HG03575 (cell line): ENCODE data around the gene CGB3.
A peak's percentile ranks its signal among the peaks of the same experiment; 100 is the strongest.
"Not testable (repeated sequence)": the region's sequence is repeated elsewhere in the genome, so short reads cannot be mapped to it uniquely, and the experiment has no call there.

Experiments
- ATAC-seq: cut with Tn5 transposase; IDR thresholded peaks from one replicate; pipeline ENCODE4 v1.9.1; 2021; ENCODE audit not compliant: unreplicated experiment, insufficient number of reproducible peaks, low FRiP score; ENCODE audit errors: extremely low read depth

The CGB3 gene

DNA sequence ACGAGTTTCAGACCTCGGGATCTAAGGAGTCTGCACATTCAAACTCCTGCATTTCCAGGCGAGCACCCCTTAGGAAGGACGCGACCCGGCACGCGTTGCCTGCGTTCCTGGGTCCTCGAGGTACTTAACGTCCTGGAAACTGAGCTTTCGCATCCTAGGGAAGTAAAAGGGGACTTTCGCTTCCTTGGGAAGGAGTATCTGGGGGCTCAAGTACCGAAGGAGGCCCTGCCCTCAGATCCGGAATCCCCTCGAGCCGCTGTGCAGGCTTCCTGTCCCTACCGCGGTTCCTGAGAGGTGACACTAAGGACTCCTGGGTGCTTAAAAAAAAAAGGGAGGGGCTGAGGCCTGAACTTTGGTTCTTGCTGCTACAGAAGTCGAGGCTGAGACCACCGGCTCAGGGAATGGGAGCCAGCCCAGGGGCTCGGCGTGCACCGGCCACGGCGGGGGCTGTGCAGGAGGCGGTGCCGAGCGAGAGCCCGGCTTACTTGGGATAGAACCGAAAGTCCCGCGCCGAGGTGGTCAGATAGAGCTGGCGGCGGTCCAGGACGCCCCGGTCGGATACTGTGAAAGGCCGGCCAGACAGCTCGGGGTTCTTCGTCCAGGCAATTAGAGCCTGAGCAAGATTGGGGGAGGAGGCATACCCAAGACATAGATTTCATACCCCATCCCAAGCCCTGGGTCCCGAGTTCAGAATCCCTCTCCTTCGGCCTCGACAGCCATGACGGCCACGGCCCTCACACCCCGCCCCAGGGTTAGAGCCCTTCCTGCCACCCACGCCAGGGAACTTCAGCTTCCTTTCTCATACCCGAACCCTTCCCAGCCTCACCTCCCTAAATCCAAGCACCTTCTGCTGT, 5.5 kb downstream of the CGB3 start:
- not testable (repeated sequence) for ATAC-seq

DNA sequence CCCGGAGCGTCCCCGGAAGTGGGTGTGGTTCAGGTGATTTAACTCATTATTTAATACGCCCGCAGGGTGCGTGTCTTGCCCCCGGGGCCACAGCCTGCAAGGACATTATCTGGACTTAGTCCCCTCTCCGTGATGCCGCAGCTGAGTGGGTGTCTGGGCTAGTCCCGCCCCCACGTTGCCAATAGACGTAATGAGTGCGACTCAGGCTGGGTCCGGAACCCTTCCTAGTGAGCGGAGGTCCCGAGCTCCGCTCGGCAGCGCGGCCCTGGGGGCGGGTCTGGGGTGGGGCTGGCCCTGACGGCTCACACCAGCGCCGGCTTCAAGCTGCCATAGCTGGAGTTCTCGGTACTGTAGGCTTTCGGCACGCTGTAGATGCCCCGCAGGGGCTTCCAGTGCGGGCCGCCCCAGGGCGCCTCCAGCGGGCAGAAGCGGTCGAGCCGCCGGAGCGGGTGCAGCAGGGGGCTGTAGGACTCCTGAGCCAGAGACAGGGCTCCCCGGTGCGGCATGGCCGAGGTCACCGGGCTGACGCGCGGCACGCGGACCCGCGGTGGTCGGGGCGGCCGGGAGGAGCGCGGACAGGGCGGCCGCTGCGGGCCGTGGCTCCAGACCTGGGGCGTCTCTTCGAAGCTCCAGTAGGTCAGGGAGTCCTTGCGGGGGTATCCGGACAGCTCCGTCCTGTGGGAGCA, 6.3 kb downstream of the CGB3 start:
- ATAC-seq = no peak

DNA sequence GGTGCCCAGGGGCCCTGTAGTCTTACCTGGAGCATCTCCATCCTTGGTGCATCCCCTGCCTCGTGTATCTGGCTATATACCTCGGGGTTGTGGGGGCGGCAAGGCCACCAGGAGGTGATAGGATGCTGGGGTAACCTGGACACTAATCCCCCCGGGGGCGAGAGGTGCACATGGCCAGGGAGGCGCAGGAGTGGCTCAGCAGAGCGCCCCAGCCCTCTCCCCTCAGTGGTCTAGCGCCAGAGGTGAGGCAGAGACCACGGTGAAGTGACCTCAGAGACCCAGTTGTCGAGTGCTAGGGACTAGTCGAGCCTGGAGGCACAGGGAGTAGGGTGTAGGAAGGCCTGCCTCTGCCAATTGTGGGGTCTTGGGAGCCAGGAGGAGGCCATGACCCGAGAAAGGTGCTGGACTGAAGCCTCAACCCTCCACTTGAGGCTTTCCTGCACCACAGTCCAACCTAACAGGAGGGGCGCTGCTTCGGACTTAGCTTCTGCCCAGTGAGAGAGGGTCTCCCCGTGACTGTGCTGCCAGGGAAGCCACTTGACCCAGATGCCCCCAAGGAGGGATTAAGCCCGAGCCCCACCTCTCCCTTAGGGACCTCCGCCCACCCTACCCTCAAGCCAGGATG, 7.0 kb downstream of the CGB3 start, which contains the start of gene LHB:
LHB (minus strand) TSS at position 51 of the 625 bp plus-strand sequence; CDS start at position 41, 10 bp downstream.
- no peak for ATAC-seq

DNA sequence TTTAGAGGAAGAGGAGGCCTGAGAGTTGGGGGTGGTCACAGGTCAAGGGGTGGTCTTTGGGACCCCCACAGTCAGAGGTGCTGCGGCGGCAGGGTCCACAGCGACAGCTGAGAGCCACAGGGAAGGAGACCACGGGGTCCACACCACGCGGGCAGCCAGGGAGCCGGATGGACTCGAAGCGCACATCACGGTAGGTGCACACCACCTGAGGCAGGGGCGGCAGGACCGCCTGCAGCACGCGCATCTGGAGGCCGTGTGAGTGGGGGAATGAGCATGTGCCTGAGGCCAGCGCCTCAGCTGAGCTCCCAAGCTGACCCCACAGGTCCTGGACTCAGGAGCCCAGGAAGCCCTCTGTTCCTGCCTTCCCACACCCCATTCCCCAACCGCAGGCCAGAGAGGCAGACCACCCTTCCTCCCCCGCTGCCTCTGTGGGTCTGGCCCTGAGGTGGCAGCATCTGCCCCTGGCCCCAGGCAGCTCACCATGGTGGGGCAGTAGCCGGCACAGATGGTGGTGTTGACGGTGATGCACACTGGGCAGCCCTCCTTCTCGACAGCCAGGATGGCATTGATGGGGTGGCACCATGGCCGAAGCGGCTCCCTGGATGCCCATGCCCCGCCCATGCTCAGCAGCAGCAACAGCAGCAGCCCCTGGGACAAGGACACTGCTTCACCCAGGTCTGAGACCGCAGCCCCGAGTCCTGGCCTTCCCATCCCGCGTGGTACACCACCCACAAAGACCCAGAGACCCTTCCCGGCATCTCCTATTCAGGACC, 7.9 kb downstream of the CGB3 start:
- no peak for ATAC-seq

DNA sequence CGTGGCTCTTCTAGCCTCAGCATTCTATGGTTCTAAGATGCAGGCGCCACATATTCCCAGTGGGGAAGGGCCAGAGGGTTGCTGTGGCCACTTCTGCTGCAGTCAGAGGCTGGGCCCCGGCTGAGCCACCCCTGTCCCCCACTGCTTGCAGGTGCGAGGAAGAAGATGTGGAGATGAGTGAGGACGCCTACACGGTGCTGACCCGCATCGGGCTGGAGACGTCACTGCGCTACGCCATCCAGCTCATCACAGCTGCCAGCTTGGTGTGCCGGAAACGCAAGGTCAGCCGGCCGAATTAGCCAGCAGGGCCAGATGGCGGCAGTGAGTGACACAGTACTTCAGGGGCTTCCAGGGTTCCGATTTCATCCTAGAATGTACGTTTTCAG, 9.3 kb downstream of the CGB3 start:
- no peak for ATAC-seq

DNA sequence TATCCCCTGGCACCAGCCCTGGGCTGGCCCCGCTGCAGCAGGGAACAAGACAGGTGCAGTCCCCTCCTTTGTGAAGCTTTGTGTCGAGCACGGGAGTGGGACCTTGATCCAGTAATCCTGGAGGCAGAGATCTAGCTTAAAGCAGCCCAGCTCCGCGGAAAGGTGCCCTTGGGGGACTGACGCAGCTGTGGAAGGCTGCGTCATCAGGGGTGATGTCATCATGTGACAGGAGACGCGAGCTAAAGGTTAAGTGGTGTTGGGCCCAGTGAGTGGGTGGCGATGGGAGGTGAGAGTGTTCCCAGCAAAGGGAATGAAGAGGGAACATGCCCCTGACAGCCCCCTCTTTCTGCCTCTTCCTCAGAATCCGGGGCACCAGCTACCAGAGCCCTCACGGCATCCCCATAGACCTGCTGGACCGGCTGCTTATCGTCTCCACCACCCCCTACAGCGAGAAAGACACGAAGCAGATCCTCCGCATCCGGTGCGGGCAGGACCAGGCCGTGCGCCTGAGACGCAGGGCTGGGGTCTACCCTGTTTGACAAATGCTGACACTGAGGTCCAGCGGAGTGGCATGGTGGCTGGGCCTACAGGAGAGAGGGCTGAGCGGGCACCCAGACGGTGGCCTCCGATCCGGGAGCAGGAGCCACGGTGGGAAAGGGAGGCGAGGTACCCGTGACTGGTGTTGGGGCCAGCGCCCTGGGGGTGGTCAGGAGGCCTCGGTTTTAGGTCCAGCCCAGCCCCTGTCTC, 9.8 kb downstream of the CGB3 start:
- ATAC-seq = no peak

DNA sequence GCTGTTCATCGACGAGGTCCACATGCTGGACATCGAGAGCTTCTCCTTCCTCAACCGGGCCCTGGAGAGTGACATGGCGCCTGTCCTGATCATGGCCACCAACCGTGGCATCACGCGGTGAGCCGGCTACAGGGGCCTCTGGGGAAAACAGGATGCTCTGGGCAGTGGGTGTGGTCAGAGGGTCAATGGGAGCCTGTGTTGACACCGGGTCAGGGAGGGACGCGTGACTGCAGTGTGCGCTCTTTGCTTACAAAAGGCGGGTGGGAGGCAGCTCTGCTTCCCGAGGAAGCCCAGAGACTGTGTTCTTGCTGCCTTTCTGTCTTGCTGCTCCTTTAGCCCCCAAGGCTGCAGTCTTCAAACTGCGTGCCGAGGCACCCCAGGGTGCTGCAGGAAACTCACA, 12.9 kb downstream of the CGB3 start:
- no peak for ATAC-seq

DNA sequence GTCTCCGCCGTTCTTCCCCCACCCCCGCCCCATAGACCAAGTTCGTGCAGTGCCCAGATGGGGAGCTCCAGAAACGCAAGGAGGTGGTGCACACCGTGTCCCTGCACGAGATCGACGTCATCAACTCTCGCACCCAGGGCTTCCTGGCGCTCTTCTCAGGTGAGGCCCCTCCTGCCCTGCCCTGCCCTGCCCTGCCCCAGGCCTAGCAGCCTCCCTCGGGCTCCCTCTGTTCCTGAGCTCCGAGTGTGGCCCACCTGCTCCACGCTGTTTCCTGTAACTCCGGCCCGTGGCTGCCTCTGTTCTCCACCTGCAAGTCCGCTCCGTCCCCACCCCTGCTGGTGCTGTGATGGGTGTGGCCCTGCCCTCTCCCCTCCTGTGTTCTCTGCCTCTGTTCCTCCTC, 13.7 kb downstream of the CGB3 start:
- no peak for ATAC-seq

DNA sequence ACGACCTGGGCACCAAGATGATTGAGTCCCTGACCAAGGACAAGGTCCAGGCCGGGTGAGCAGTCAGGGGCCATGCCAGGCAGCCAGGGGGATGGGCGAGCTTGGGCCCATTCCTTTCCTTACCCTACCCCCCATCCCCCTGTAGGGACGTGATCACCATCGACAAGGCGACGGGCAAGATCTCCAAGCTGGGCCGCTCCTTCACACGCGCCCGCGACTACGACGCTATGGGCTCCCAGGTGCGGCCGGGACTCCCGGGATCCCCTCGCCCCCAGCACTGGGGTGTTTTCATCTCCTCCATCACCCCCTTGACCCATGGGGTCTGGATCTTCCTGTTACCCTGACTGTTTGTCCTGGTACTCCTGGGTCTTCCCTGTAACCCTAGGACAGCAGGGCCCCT, 14.3 kb downstream of the CGB3 start:
- ATAC-seq = no peak

DNA sequence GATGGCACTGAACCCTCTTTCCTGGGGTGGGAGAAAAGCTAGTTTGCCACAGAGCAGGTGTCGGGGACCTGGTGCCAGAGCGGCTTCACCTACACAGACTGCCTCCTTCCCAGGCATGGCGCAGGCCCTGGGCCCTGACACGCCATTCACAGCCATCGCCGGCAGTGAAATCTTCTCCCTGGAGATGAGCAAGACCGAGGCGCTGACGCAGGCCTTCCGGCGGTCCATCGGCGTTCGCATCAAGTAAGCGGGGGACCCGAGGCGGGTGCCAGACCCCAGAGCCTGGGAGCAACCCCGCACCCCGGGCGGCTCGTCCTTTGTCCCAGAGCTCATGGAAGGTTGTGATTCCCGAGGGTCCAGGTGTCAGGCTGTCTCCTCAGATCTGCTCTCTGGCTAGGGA, 17.2 kb downstream of the CGB3 start:
- ATAC-seq = no peak

DNA sequence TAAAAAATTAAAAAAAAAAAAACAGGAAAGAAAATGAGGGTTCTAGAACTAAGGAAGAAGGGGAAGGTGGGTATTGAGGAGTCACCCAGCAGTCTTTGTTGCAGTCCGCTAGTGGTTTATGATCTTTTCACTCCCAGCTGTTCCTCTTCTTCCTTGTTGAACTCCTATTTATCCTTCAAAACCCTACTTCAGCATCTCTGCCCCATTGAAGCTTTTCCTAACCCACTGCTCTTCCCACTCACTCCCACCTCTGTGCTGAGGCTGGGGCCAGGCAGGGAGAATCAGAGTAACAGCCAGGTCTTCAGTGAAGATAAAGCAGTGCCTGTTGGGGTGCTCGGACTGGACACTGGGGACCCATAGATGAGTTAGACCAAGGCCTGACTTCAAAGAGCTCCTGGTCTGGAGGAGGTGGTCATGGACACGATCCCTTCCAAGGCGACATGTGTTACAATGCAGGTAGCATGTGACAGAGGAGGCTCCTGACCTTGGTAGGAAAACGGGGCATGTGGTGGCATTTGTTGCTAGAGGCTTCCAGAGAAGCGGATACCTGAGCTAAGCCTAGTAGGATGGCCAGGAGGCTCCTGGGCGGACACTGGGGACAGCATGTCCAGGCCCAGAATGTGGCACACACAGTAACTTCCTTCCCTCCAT, 19.0 kb downstream of the CGB3 start:
- no peak for ATAC-seq

DNA sequence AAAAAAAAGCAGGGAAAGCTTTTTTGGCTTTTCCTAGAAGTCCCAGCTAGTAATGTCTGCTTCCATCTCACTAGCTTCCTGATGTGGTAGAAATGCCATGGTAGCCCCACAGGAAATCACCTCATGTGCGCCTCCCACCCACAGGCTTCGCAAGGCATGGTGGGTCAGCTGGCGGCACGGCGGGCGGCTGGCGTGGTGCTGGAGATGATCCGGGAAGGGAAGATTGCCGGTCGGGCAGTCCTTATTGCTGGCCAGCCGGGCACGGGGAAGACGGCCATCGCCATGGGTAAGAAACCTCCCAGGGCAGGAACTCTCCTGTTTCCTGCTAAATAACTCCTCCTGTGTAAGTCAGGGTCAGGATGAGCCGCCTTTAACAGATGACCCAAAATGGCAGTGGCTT, 20.0 kb downstream of the CGB3 start:
- no peak for ATAC-seq

DNA sequence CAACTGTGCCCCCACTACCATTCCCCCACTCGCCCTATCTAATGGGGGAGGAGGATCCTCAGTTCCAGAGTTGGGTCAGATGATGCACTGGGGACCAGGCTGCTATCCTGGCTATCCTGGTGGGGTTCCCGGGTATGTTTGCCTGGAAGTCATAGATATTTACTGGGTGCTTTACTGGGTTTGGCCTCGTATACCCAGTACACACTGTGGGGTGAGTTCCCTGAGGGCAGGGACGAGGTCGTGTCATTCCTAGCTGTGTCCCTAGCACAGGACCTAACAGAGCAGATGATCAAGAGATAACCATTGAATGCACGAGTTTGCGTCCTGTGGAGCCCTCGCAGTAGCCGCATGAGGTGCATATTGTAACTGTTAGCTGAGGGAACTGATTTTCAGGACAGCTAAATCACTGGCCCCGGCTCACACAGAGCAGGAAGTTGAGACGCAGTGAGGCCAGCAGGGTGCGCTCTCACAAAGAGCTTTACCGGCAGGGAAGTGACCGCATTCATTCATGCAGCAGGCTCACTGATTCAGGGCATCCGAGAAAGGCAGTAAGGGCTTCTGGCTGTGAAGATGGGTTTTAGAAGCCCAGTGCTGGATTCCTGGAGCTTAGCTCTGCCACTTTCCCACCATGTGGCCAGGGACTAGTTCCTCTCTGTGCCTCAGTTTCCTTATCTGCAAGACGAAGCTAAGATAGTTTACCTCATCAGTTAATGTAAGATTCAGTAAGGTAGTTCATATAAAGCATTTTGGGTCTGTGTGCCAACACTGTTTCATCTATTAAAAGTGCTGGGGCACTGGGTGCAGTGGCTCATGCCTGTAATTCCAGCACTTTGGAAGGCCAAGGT, 24.4 kb downstream of the CGB3 start:
- ATAC-seq = no peak

DNA sequence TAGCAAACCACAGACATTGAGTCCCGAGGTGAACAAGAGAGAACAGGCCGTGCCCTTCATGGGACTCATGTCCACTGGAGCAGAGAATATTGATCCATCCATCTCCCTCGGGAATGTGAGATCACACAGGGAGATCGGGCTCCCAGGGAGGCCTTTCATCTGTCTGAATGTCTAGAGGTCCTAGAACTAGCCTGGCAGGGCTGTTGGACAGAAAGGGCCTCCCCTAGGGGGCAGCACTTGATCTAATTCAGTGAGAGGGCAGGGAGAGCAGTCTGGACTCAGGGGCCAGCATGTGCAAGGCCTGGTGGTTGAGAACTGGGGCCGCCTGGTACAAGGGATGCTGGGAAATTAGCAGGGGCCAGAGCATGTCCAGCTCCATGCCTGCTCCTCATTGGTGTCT, 26.2 kb downstream of the CGB3 start:
- no peak for ATAC-seq

DNA sequence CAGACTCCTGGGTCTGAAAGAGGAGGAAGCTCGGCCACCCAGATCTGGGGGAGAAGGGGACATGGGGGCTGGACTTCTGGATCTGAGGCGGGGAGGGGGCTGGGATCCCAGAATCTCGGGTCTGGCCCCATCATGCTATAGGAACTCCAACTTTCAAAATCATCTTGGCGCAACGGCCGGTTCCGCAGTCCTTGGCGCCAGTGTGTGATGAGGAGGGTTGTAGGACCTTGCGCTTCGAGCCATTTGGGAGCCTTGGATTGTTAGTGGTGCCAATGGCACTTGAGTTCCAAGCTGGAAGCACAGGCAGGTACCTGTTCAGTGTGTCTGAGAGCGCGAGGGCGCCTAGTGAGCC, 30.1 kb downstream of the CGB3 start:
- no peak for ATAC-seq

DNA sequence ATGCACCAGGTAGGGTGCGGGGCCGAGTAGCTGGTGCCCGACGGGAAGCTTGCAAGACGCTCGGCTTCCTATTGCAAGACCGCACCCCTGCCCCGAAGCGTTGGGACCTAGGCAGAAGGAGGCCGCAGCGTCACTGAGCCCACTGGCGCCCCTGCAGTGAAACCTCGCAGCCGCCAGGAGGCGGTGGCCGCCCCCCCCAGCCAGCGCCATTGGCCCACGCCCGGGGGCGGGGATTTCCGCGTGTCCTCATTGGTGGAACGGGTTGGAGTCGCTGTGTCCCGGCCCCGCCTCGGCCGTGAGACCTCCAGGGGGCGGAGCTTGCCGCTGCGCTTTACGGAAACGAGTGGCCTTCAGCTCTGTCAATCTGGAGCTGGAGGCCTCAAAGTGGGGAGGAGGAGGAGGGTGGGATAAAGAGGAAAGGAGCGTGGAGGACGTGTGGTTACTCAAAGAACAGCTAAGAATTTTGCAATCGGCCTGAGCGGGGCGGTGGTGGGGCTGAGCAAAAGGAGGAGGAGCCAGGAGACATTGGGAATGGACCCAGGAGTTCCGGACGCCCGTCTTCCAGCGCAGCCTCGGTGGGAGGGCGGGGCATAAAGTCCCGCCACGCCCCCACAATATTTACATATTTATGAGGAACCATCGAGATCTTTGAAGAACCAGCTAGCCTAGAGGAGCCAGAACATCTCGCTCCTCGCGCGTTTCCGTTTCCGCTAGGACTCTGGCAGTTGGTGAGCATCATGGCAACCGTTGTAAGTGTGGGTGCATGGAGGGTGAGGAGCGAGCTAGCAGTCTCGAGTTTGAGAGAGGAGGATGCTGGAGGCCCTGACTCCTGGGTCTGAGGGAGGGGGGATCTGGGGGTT, 30.7 kb downstream of the CGB3 start, which contains the start of the genes GYS1 and RUVBL2:
GYS1 (minus strand) TSS at position 135 of the 860 bp plus-strand sequence. CDS start 197 bp downstream, outside the sequence.
RUVBL2 (plus strand) TSS at position 713 of the 860 bp plus-strand sequence; CDS start at position 738, 25 bp downstream.
- peak; percentile 76 for ATAC-seq
